NCI-H748 treated with DMSO at 0.1 percent for 48 hours (cell line): ENCODE results near the gene ELF1.
"Not testable (repeated sequence)": the region's sequence is repeated elsewhere in the genome, so short reads cannot be mapped to it uniquely, and the experiment has no call there.

ENCODE experiments used
- DNase-seq: peaks from one replicate; lab custom pipeline; 2025; lab: John Stamatoyannopoulos, UW

Gene ELF1

DNA sequence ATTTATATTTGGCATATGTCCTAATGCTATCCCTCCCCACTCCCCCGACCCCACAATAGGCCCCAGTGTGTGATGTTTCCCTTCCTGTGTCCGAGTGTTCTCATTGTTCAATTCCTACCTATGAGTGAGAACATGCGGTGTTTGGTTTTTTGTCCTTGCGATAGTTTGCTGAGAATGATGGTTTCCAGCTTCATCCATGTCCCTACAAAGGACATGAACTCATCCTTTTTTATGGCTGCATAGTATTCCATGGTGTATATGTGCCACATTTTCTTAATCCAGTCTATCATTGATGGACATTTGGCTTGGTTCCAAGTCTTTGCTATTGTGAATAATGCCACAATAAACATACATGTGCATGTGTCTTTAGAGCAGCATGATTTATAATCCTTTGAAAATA, 23.3 kb upstream of the ELF1 start:
- not testable (repeated sequence) for DNase-seq

DNA sequence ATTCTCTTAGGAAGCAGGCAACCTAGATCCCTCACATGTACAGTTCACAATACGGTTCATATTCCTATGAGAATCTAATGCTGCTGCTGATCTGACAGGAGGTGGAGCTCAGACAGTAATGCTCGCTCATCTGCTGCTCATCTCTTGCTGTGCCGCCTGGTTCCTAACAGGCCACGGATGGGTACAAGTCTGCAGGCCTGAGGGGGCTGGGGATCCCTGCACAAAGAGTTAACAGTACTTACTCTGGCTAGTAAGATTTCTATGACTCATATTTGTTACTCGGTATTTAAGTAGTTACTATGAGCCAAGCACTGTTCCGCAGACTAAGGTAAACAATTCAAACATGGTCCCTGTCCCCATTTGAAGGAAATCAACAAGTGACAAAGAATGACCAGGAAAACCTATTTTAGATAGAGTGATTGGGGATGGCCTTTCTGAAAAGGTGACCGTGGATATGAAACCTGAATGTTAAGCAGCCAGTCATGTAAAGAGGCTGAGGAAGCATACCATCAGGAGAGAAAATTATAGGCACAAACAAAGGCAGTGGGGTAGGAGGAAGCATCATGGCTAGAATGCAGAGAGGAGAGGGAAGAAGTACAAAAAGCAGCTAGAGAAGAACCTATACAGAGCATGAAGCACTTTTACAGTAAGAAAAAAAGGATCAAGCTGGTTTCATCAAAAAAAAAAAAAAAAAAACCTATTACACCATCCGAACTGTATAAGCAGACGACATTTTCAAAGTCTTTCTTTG, 21.6 kb upstream of the ELF1 start:
- no peak for DNase-seq

DNA sequence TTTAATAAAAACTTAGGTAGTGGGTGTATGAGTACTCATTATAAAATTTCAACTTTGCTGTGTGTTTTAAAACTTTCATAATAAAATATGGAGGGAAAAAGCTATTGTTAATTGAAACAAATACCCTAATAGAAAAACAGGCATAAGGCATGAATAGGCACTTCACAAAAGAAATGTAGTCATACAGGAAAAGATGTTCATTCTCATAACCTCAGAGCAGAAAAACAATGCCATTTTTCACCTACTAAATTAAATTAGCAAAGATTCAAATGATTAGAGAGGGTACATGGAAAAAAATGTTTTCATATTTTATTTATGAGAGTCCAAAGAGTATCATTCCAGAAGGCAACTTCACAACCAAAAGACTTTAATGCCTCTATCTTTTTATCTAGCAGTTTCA, 20.6 kb upstream of the ELF1 start:
- DNase-seq, result no peak

DNA sequence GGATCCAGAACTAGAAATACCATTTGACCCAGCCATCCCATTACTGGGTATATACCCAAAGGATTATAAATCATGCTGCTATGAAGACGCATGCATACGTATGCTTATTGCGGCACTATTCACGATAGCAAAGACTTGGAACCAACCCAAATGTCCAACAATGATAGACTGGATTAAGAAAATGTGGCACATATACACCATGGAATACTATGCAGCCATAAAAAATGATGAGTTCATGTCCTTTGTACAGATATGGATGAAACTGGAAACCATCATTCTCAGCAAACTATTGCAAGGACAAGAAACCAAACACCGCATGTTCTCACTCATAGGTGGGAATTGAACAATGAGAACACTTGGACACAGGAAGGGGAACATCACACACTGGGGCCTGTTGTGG, 17.4 kb upstream of the ELF1 start:
- DNase-seq, result not testable (repeated sequence)

DNA sequence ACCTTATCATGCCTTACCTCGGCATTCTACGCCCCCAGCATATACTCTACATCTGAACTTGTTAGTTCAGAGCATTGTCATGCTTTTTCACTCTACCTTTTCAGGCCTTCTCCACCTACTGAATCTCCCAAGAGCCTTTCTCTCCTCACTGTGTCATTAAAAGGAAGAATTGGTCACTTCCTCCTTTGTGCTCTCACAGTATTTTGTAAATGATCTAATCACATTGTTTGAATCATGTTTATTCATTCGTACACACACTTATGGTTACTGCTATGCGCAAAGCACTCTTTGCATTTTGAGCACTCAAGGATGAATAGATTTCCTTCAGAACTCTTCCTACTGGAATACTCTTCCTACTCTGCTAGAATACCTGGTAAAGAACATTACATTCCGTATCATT, 15.8 kb upstream of the ELF1 start:
- DNase-seq, result no peak

DNA sequence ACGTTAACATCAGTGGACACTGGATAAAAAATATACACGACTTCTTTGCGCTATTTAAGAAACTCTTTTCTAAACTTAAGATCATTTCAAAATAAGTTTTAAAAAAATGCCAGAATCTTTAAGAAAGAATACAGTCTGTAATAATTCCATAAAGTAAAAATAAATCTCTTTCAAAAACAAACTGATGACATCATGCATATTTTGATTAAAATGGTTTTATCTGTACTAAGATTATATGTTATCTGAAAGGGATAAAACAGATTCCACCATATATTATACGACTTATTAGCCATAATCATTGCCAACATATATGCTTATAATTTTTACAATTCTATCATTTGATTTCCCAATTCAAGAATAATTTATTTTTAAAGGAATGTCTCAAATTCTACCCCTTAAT, 15.3 kb upstream of the ELF1 start:
- DNase-seq, result no peak

DNA sequence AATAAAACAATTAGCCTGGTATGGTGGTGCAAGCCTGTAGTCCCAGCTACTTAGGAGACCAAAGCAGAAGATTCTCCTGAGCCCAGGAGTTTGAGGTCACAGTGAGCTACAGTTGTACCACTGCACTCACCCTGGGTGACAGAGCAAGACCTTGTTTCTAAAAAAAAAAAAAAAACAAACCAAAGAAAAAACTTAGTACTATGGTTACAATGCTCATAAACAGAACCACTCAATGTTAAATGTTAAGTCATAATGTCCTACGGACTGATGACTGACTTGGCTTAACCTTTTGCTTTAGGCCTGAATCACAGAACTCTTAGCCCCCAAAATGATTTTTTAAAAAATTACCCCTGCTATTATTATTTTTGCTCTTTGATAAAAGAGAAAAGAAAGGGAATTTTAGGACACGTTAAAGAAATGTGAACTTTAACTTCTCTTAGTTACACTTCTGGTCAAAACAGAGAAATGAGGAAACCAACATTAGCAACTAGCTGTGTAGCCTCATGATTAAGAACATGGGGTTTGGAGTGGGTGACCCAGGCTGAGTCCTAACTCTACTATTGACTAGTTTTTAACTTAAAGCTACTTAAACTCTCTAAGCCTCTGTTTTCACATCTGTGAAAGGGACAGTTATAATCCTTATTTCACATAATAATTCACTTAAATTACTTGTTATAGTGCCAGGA, 13.7 kb upstream of the ELF1 start:
- DNase-seq, result no peak

DNA sequence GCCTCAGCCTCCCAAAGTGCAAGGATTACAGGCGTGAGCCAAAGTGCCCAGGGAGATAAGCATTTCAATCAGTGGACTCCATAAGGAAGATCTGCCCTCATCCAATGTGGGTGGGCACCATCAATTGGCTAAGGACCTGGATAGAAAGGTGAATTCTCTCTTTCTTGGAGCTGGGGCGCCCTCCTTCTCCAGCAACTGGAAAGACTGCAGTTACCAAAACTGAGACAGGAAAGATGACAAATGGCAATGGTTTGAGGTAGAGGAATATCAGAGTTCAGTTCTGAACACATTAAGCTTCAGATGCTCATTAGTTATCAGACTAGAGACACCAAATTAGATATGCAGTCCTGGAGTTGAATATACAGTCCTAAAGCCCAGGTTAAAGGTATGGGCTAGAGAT, 10.5 kb upstream of the ELF1 start:
- no peak for DNase-seq

DNA sequence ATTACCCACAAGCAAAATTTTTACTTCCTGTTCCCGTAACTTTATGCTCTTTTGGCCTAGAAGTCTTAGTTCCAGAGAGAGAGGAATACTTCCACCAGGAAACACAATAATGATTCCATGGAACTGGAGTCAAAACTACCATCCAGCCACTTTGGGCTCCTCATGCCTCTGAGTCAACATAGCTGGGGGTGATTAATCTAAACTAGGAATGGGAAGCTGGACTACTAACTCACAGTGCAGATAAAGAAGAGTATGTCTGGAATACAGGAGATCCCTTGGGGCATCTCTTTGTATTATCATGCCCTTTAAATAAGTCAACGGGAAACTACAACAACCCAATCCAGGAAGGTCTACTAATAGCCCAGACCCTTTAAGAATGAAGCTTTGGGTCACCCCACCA, 8.9 kb upstream of the ELF1 start:
- no peak for DNase-seq

DNA sequence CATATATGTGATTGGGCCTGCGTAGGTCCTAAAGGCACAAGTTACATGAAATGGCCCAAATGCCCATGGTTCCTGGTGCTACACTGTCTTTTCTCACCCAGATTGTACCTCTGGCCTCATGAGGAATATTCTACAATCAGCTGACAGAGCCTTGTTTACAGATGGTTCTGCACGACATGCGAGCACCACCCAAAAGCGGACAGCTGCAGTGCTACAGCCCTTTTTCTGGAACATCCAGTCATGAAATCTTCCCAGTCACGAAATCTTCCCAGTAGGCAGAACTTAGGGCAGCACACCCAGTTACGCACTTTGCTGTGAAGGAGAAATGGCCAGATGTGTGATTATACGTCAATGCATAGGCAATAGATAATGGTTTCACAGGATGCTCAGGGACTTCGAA, 7.7 kb upstream of the ELF1 start:
- DNase-seq, result no peak

DNA sequence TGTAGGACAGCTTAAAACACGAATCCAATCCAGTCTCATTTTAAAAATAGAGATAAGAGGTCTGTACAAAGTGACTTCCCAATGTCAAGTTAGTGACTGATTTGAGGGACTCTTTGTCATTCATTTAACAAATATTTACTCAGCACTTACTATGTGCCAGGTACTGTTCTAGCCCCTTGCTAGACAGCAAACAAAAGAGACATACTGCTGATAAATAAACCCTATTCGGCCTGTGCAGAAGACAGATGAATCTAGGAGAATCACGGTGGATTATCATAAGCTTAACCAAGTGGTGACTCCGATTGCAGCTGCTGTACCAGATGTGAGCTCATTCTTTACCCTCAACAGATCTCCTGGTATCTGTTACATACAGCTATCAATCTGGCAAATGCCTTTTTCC, 6.4 kb upstream of the ELF1 start:
- DNase-seq, result no peak

DNA sequence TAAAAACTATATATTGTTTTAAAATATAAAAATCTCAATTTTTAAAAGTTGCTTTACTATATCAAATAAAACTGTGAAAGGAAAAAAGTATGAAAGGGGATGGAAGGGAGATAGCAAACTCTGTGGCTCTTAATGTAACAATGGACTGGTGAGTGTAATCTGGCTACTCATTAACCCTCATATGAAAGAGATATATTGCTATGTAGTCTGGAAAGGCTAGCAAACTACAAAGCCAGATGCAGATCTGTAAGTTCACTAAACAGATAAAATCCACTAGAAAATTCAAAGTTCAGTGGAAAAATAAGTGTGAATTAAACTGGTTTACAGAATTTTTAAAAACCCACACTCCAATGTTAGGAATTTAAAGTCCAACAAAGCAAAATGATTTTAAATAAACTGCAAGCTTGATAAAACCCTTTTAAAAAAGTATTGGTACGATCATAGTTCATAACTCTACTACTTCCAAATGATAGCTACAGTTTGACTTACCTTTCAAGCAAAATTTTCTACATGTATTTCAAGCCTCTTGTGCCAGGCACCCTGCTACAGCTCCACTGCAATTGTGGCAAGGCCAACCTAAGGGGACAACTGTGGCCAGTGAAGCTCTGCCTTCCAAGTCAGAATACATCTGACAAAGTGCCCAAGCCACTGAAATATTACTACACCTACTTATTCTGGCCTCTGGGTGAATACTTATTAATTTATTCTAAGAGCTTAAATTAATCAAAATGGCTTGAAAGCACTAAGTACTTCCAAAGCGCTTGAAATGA, 647 bp upstream of the ELF1 start:
- DNase-seq, result no peak

DNA sequence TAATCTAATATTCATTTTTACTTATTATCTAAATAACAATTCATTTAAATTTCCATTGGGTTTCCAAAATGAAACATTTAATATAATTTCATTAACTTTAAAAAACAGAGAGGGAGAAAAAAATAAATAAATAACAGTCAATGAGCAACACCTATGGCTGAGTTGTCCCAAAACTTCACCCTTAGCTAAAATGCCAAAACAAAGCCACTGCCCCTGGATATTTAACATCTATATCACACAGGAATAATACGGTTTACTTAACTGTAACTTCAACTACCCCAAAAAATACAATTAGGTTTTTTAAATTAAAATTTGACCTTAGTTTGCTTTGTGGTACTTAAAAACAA, 541 bp downstream of the ELF1 start:
- DNase-seq, result no peak

DNA sequence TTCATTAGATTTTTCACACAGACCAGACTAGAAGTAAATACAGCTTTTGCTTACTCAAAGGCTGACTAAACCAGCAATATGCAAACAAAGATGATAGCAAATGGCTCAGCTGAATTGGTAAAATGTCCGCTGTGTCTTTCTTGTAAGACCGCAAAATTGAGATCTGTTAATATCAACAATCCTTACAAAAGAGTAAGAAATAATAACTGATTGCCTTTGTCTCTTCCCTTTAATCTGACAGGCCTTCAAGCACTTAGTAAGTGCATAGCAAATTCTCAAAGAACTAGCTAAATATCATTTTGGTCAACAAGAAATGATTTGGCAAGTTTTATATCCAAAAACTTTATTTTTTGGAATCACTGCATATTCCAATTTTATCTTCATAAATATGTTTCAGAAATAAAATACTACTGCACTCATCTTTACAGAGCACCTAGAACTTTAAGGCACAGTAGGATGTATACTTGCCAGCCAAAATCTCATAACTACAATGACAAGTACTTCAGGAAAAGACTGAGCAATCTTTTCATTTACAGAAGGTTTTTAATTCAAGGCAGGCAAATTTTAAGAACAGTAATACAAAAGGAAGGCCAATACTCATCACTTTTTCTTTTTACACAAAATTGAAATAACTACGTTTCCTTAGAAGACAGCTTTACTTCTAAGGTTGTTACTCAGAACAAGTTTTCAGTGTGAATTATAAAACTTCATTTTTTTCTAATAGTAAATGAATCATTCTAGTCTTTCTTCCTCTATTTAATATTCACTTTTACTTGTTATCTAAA, 1.1 kb downstream of the ELF1 start:
- peak; percentile 28 for DNase-seq

DNA sequence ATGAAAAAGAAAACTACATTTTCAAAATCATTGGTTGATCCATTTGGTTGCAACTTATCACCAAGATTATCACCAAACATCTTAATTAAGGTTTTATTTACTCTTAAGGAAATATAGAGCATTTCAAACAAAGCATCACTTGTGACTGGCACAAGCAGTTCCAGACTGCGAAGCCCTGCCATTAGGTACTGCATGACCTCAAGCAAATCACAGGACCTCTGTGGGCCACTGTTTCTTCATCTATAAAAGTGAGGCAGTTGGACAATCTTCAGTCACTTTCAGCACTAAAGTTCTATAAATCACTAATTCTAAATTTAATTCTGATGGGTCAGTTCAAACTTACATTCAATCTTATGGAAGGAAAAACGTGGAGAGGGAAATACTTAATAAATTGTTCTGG, 2.0 kb downstream of the ELF1 start:
- peak; percentile 24 for DNase-seq

DNA sequence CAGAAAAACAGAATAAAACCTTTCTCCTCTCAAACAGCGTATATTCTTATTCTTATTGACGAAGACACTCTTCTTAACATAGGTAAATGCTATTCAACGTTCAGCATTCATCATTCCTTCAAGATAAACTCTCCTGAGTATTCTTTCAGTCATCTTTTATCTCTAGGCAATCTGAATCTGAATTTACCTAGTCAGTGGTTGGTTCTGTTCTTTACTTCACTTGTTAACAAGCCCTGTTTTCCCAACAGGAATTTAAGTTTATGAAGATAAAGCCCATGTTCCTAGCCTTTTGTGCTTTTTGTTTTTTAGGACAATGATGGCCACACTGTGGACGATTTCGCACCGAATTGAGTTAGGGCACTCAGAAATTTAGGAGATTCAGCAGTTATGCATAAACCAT, 3.2 kb downstream of the ELF1 start:
- no peak for DNase-seq

DNA sequence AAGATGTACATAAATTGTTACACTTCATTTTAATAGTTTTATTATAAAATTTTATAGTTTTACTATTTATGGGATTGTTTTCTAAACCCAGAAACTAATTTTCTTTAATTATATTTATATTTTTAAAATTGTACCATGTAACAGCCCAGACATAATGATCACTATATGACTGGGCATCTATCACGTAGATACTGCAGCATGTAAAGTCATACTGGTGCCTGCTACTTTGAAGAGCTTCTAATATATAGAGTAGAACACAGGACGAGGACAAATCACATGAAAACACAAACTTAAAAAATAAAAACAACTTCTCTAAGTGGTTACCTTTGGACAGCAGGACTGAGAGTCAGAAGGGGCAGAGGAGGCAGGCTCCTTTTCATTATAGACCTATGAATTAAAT, 5.3 kb downstream of the ELF1 start:
- DNase-seq, result no peak

DNA sequence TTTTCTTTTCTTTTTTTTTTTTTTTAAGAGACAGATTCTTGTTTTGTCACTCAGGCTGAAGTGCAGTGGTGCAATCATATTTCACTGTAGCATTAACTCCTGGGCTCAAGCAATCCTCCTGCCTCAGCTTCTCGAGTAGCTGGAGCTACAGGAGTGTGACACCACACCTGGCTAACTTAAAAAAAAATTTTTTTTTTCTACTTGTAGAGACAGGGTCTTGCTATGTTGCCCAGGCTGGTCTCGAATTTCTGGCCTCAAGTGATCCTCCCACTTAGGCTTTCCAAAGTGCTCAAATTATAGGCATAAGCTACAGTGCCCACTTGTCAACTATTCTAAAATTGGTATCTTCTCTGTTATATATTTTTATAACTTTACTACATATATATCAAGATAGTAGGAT, 6.6 kb downstream of the ELF1 start:
- DNase-seq, result no peak

DNA sequence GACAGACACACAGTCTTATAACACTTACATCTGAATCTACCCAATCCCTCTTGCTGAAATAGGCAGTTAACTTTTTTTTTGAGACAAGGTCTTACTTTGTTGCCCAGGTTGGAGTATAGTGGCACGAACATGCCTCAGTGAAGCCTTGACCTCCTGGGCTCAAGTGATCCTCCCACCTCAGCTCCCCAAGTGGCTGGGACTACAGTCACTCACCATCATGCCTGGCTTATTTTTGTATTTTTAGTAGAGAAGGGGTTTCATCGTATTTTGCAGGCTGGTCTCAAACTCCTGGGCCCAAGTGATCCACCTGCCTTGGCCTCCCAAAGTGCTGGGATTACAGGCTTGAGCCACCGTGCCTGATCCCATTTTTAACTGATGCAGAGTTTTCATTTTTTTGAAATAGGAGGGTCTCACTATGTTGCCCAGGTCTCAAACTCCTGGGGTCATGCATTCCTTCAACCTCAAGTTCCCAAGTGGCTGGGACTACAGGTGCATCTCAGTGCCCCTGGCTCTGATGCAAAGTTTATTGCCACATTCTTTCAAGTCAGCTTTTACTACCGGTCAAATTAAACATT, 7.6 kb downstream of the ELF1 start:
- no peak for DNase-seq

DNA sequence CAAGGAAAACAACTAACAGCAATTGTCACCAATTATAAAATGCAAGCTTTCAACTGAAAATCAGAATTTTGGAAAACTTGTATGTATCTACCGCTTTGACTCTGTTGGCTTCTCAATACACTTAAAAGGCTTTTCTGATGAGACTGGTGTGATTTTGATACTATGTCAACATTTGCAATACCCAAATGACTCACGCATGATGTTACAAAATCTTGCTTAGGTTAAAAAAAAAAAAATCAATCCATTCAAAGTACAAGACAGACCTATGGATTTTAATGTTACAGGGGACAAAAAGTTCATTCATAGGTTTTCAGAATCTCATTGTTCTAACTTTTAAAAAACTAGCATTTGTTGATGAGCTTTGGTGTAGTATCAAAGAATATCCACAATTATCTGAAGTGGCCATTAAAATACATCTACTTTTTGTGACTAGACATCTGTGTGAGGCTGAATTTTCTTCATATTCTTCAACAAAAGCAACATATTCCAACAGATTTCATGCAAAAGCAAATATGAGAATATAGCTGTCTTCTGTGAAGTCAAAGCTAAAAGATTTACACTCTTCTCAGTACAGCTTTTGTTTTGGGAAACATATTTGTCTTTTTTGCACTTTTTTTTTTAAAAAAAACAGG, 10.7 kb downstream of the ELF1 start:
- DNase-seq, result no peak

DNA sequence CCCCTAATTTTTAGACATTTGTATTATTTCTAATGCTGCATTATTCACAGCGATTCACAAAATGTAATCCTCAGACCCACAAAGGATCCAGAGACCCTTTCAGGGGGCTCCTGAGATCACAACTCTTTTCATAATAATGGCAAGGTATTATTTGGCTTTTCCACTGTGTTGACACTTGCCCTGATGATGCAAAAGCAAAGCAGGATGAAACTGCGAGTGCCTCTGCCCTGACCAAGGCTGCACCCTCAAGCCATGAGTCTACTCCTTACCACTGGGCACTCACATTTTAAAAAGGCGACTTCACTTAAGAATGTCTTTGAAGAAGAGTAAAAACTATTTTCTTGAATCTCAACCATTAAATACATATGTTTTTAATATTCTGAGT, 11.4 kb downstream of the ELF1 start:
- DNase-seq, result no peak
